ENCODE data around the gene PPFIA3.

DNA sequence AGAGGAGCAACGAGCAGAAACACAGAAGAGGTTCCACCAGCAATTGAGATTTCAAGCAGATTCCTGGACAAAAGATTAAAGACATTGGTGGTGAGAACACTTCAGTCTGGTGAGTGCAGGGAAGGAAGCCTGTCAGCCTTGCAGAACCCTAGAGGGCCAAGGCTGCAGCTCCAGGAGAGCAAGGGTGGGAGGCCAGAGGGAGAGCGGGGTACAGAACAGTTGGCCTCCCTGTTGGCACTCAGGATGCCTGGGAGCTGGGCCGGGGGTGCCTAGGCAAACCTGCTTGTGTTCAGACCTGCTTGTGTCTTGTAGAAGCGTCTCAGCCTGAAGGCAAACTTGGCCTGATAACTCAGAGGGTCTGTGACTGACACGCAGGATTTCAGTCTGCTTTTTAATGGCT lies 10.3 kb upstream of the PPFIA3 start:
- TF ChIP-seq, protein P1, sequence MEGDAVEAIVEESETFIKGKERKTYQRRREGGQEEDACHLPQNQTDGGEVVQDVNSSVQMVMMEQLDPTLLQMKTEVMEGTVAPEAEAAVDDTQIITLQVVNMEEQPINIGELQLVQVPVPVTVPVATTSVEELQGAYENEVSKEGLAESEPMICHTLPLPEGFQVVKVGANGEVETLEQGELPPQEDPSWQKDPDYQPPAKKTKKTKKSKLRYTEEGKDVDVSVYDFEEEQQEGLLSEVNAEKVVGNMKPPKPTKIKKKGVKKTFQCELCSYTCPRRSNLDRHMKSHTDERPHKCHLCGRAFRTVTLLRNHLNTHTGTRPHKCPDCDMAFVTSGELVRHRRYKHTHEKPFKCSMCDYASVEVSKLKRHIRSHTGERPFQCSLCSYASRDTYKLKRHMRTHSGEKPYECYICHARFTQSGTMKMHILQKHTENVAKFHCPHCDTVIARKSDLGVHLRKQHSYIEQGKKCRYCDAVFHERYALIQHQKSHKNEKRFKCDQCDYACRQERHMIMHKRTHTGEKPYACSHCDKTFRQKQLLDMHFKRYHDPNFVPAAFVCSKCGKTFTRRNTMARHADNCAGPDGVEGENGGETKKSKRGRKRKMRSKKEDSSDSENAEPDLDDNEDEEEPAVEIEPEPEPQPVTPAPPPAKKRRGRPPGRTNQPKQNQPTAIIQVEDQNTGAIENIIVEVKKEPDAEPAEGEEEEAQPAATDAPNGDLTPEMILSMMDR (conservative IDR thresholded peaks at IDR 0.05; ENCODE audit: low read depth in 2 of 2), result no peak
- no peak for TF ChIP-seq EZH2phosphoT487 (IDR thresholded peaks at IDR 0.05; ENCODE audit: unreplicated experiment)
- TF ChIP-seq POLR2AphosphoS5 (IDR thresholded peaks at IDR 0.05; ENCODE audit: low read depth), result no peak
- no peak for TF ChIP-seq EZH2 (IDR thresholded peaks at IDR 0.05; ENCODE audit: low read depth, unreplicated experiment)
- TF ChIP-seq, protein P2, sequence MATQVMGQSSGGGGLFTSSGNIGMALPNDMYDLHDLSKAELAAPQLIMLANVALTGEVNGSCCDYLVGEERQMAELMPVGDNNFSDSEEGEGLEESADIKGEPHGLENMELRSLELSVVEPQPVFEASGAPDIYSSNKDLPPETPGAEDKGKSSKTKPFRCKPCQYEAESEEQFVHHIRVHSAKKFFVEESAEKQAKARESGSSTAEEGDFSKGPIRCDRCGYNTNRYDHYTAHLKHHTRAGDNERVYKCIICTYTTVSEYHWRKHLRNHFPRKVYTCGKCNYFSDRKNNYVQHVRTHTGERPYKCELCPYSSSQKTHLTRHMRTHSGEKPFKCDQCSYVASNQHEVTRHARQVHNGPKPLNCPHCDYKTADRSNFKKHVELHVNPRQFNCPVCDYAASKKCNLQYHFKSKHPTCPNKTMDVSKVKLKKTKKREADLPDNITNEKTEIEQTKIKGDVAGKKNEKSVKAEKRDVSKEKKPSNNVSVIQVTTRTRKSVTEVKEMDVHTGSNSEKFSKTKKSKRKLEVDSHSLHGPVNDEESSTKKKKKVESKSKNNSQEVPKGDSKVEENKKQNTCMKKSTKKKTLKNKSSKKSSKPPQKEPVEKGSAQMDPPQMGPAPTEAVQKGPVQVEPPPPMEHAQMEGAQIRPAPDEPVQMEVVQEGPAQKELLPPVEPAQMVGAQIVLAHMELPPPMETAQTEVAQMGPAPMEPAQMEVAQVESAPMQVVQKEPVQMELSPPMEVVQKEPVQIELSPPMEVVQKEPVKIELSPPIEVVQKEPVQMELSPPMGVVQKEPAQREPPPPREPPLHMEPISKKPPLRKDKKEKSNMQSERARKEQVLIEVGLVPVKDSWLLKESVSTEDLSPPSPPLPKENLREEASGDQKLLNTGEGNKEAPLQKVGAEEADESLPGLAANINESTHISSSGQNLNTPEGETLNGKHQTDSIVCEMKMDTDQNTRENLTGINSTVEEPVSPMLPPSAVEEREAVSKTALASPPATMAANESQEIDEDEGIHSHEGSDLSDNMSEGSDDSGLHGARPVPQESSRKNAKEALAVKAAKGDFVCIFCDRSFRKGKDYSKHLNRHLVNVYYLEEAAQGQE (IDR thresholded peaks at IDR 0.05; ENCODE audit: unreplicated experiment), result no peak
- TF ChIP-seq JUNB (IDR thresholded peaks at IDR 0.05; ENCODE audit: unreplicated experiment), result no peak
